ENCODE results near the gene MBOAT2. TPM values are rescaled to one million over a fixed set of nuclear protein-coding genes. Genes with fewer than 3 reads are reported as not detected.

MBOAT2 gene
- total RNA-seq, 1 donor from 2014 or later: 84.0 TPM

GRCh38 chr2:8821276-8822217 is 181.9 kb downstream of the MBOAT2 start:
- Mint-ChIP-seq H3K4me3 (no peak overlapping the region), H3K27ac (no peak overlapping the region), H3K4me1 (peaks cover 2% of the 10 kb centered on the region), H3K36me3 (peaks cover 11% of the 10 kb centered on the region), H3K27me3 (ENCODE audit: insufficient read depth, low read depth) (no peaks in the 10 kb centered on the region), H3K9me3 (no peaks in the 10 kb centered on the region)
- Histone ChIP-seq H3K36me3 (no peaks in the 10 kb centered on the region), H3K9ac (no peak overlapping the region), H4K20me1 (ENCODE audit: low read depth) (no peaks in the 10 kb centered on the region), H3K9me3 (ENCODE audit: low read depth) (no peaks in the 10 kb centered on the region), H3K27ac (no peak overlapping the region), H3K79me2 (ENCODE audit: low read depth) (no peaks in the 10 kb centered on the region), H3K4me1 (no peaks in the 10 kb centered on the region), H2AFZ (replicated peaks) (no peak overlapping the region), H3K27me3 (no peaks in the 10 kb centered on the region), H3K4me3 (no peak overlapping the region), H3F3A (ENCODE audit: low read depth) (no peaks in the 10 kb centered on the region), H3K4me2 (no peak overlapping the region)
- DNase-seq (ENCODE audit: low spot score): no peak
- TF ChIP-seq, protein P1, sequence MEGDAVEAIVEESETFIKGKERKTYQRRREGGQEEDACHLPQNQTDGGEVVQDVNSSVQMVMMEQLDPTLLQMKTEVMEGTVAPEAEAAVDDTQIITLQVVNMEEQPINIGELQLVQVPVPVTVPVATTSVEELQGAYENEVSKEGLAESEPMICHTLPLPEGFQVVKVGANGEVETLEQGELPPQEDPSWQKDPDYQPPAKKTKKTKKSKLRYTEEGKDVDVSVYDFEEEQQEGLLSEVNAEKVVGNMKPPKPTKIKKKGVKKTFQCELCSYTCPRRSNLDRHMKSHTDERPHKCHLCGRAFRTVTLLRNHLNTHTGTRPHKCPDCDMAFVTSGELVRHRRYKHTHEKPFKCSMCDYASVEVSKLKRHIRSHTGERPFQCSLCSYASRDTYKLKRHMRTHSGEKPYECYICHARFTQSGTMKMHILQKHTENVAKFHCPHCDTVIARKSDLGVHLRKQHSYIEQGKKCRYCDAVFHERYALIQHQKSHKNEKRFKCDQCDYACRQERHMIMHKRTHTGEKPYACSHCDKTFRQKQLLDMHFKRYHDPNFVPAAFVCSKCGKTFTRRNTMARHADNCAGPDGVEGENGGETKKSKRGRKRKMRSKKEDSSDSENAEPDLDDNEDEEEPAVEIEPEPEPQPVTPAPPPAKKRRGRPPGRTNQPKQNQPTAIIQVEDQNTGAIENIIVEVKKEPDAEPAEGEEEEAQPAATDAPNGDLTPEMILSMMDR (IDR thresholded peaks at IDR 0.05): no peak
- TF ChIP-seq EZH2 (IDR thresholded peaks at IDR 0.05) (no peak), EZH2phosphoT487 (IDR thresholded peaks at IDR 0.05) (no peak)

DNA sequence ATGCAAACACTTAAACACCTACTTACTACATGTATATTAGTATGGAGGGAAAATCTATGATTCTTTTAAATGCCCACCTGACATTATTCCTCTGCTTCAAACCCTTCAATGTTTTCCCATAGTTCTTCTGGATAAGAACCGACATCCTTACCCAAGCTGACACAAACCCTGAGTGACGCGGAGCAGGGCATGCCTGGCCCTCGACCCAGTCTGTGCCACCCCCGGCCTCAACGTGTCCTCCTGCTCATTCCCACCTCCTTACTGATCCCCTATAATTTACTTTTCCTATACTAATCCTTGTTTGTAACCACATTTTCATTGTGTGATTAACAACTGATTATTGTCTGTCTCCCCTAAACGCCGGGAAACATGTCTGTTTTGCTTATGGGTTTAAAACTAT is 183.5 kb downstream of the MBOAT2 start:
- H3K4me3 ChIP-seq: no peak overlapping the region
- H4K20me1 ChIP-seq (ENCODE audit: low read depth): no peaks in the 10 kb centered on the region
- no peak overlapping the region for H3K27ac ChIP-seq
- DNase-seq (ENCODE audit: low spot score): no peak
- Mint-ChIP-seq H3K4me1 (peaks cover 2% of the 10 kb centered on the region), H3K27ac (no peak overlapping the region), H3K36me3 (peaks cover 9% of the 10 kb centered on the region), H3K9me3 (no peaks in the 10 kb centered on the region), H3K4me3 (no peak overlapping the region), H3K27me3 (ENCODE audit: insufficient read depth, low read depth) (no peaks in the 10 kb centered on the region)
- H3K27me3 ChIP-seq: no peaks in the 10 kb centered on the region
- no peak overlapping the region for H3K9ac ChIP-seq
- TF ChIP-seq, protein P1 (IDR thresholded peaks at IDR 0.05): no peak
- TF ChIP-seq EZH2phosphoT487 (IDR thresholded peaks at IDR 0.05) (no peak), EZH2 (IDR thresholded peaks at IDR 0.05) (no peak)
- H3K4me1 ChIP-seq: no peaks in the 10 kb centered on the region
- no peaks in the 10 kb centered on the region for H3K79me2 ChIP-seq (ENCODE audit: low read depth)
- no peaks in the 10 kb centered on the region for H3K9me3 ChIP-seq (ENCODE audit: low read depth)
- no peaks in the 10 kb centered on the region for H3K36me3 ChIP-seq
- H2AFZ ChIP-seq (replicated peaks): no peak overlapping the region
- H3K4me2 ChIP-seq: no peak overlapping the region
- no peaks in the 10 kb centered on the region for H3F3A ChIP-seq (ENCODE audit: low read depth)

- Mint-ChIP-seq H3K4me1 (peaks cover 2% of the 10 kb centered on the region), H3K27ac (no peak overlapping the region), H3K27me3 (ENCODE audit: insufficient read depth, low read depth) (no peaks in the 10 kb centered on the region), H3K36me3 (peaks cover 5% of the 10 kb centered on the region), H3K9me3 (no peaks in the 10 kb centered on the region), H3K4me3 (no peak overlapping the region)
- H3F3A ChIP-seq (ENCODE audit: low read depth): no peaks in the 10 kb centered on the region
- H3K36me3 ChIP-seq: no peaks in the 10 kb centered on the region
- TF ChIP-seq, protein P1 (IDR thresholded peaks at IDR 0.05): no peak
- no peak for TF ChIP-seq EZH2 (IDR thresholded peaks at IDR 0.05)
- TF ChIP-seq EZH2phosphoT487 (IDR thresholded peaks at IDR 0.05): no peak
- H3K4me3 ChIP-seq: no peak overlapping the region
- no peak overlapping the region for H3K4me2 ChIP-seq
- H3K27ac ChIP-seq: no peak overlapping the region
- no peak overlapping the region for H3K9ac ChIP-seq
- no peaks in the 10 kb centered on the region for H3K27me3 ChIP-seq
- no peaks in the 10 kb centered on the region for H4K20me1 ChIP-seq (ENCODE audit: low read depth)
- no peak overlapping the region for H2AFZ ChIP-seq (replicated peaks)
- DNase-seq (ENCODE audit: low spot score): no peak
- H3K9me3 ChIP-seq (ENCODE audit: low read depth): no peaks in the 10 kb centered on the region
- H3K4me1 ChIP-seq: no peaks in the 10 kb centered on the region
- no peaks in the 10 kb centered on the region for H3K79me2 ChIP-seq (ENCODE audit: low read depth)
Measured at GRCh38 chr2:8819194-8819593, 184.3 kb downstream of the MBOAT2 start.

Data from neural progenitor cell (in vitro differentiated cells).